Measurements from ENCODE around the gene RFX3.

- TF ChIP-seq CTCF (conservative IDR thresholded peaks at IDR 0.05 in 1 of 2, IDR thresholded peaks at IDR 0.05 in 1 of 2; ENCODE audit: low read depth in 1 of 2, low read length in 2 of 2) (no peak), EZH2 (IDR thresholded peaks at IDR 0.05; ENCODE audit: low read length, missing control alignments) (no peak)
These were observed 177.6 kb downstream of the RFX3 start for GRCh38 chr9:3348169-3348568.
